Muscle layer of duodenum (tissue), 2 donors: ENCODE results near the gene KLF7.
"Not testable (repeated sequence)": the region's sequence is repeated elsewhere in the genome, so short reads cannot be mapped to it uniquely, and the experiment has no call there.

Experiments
- H3K27ac ChIP-seq: one replicate; pipeline ENCODE4 v1.7.0; 2013; ENCODE audit warnings: mild to moderate bottlenecking, low read length
- H3K27me3 ChIP-seq: one replicate; pipeline ENCODE4 v1.7.0; 2013; ENCODE audit warnings: low read depth, mild to moderate bottlenecking, control low read depth, low read length
- H3K36me3 ChIP-seq, 2 donors: one replicate each; pipeline ENCODE4 v1.7.0; 2013; ENCODE audit warnings: low read length in 2 of 2, control low read depth in 1 of 2, mild to moderate bottlenecking in 1 of 2; ENCODE audit not compliant: insufficient read depth in 2 of 2, control insufficient read depth in 1 of 2
- H3K4me1 ChIP-seq, 2 donors: one replicate each; pipeline ENCODE4 v1.7.0; 2013; ENCODE audit warnings: low read length in 2 of 2, mild to moderate bottlenecking in 2 of 2, control low read depth in 1 of 2, moderate library complexity in 1 of 2; ENCODE audit not compliant: insufficient read depth in 2 of 2, control insufficient read depth in 1 of 2
- H3K4me3 ChIP-seq, 2 donors: one replicate each; pipeline ENCODE4 v1.7.0; 2013; ENCODE audit warnings: low read length in 2 of 2, low read depth in 1 of 2, mild to moderate bottlenecking in 1 of 2
- H3K9me3 ChIP-seq, 2 donors: one replicate each; pipeline ENCODE4 v1.7.0; 2013; ENCODE audit warnings: low read length in 2 of 2, control low read depth in 1 of 2, mild to moderate bottlenecking in 1 of 2; ENCODE audit not compliant: control insufficient read depth in 1 of 2
- donor health status: healthy.

Gene KLF7

DNA sequence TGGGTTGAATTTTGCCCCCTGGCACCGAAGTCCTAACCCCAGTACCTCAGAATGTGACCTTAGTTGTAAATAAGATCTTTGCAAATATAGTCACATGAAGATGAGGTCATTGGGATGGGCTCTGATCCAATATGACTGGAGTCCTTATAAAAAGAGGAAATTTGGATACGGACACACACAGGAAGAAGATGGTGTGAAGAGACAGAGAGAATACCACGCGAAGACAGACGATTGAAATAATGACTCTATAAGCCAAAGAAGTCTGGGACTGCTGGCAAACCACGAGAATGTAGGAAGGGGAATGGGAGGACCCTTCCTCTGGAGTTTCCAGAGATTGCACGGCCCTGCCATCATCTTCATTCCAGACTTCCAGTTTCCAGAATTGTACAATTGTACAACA lies 127.9 kb downstream of the KLF7 start:
- Histone ChIP-seq H3K9me3 (peaks cover 0 to 10% of the 10 kb centered on the region in 2 donors), H3K4me3 (no peak overlapping the region), H3K36me3 (no peaks in the 10 kb centered on the region), H3K27me3 (no peaks in the 10 kb centered on the region), H3K27ac (no peak overlapping the region), H3K4me1 (peaks cover 0 to 3% of the 10 kb centered on the region in 2 donors)

DNA sequence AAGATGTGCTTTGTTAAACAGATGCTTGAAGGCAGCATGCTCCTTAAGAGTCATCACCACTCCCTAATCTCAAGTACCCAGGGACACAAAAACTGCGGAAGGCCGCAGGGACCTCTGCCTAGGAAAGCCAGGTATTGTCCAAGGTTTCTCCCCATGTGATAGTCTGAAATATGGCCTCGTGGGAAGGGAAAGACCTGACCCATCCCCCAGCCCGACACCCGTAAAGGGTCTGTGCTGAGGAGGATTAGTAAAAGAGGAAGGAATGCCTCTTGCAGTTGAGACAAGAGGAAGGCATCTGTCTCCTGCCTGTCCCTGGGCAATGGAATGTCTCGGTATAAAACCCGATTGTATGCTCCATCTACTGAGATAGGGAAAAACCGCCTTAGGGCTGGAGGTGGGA lies 128.7 kb downstream of the KLF7 start:
- not testable (repeated sequence) for H3K36me3 ChIP-seq, H3K27ac ChIP-seq, H3K4me3 ChIP-seq, H3K4me1 ChIP-seq, H3K9me3 ChIP-seq, H3K27me3 ChIP-seq

GRCh38 chr2:207035875-207036274 lies 129.9 kb downstream of the KLF7 start:
- no peaks in the 10 kb centered on the region for H3K27me3 ChIP-seq
- no peak overlapping the region for H3K4me3 ChIP-seq
- H3K36me3 ChIP-seq: no peaks in the 10 kb centered on the region
- no peaks in the 10 kb centered on the region for H3K4me1 ChIP-seq
- H3K9me3 ChIP-seq: peaks cover 0 to 10% of the 10 kb centered on the region in 2 donors
- no peak overlapping the region for H3K27ac ChIP-seq

GRCh38 chr2:207032490-207032889 lies 133.3 kb downstream of the KLF7 start:
- Histone ChIP-seq H3K4me1 (no peaks in the 10 kb centered on the region), H3K27me3 (no peaks in the 10 kb centered on the region), H3K27ac (no peak overlapping the region), H3K9me3 (peaks cover 0 to 10% of the 10 kb centered on the region in 2 donors), H3K36me3 (no peaks in the 10 kb centered on the region), H3K4me3 (no peak overlapping the region)
